Prostate gland (tissue), 2 donors: ENCODE data around the gene KCNJ11. TPM values are rescaled to one million over a fixed set of nuclear protein-coding genes. Genes with fewer than 3 reads are reported as not detected.

Experiments
- DNase-seq: peaks from one replicate; pipeline ENCODE4 v3.0.0-alpha.2; 2019; ENCODE audit warnings: low spot score
- H3K27ac ChIP-seq, 2 donors: fragments of 200-600 bp; sonication (generic); 2 replicates each; pipeline ENCODE4 v1.5.1; 2017 to 2019
- H3K27me3 ChIP-seq: fragments of 200-600 bp; sonication (generic); replicated peaks from 2 replicates; pipeline ENCODE4 v1.5.1; 2019; ENCODE audit not compliant: insufficient read depth
- H3K36me3 ChIP-seq, 2 donors: fragments of 200-600 bp; sonication (generic); 1 replicate in 1 of 2; 2 replicates in 1 of 2; pipeline versions ENCODE4 v1.5.1 to v1.8.1; 2017 to 2019
- H3K4me1 ChIP-seq: fragments of 200-600 bp; sonication (generic); replicated peaks from 2 replicates; pipeline ENCODE4 v1.5.1; 2019
- H3K4me3 ChIP-seq, 2 donors: fragments of 200-600 bp; sonication (generic); 2 replicates each; pipeline ENCODE4 v1.5.1; 2017 to 2019
- H3K9me3 ChIP-seq: fragments of 200-600 bp; sonication (generic); 2 replicates; pipeline ENCODE4 v1.5.1; 2017
- CTCF ChIP-seq, 4 experiments: fragments of 200-600 bp in 2 of 4; fragments of 450-650 bp in 2 of 4; sonication (generic) in 2 of 4; IDR thresholded peaks; 1 replicate in 3 of 4; 2 replicates in 1 of 4; pipeline ENCODE4 v1.5.1; 2016 to 2019; ENCODE audit warnings: antibody characterized with exemption in 4 of 4, mild to moderate bottlenecking in 2 of 4, moderate library complexity in 2 of 4
- POLR2A ChIP-seq: fragments of 450-650 bp; IDR thresholded peaks from one replicate; pipeline ENCODE4 v1.6.1; 2016; ENCODE audit warnings: antibody characterized with exemption, mild to moderate bottlenecking
- POLR2AphosphoS5 ChIP-seq: sonication (generic); formaldehyde crosslinking; IDR thresholded peaks from one replicate; pipeline ENCODE4 v1.6.1; 2017; ENCODE audit warnings: antibody characterized with exemption
- WGBS: methylation state at CpG from one replicate; pipeline ENCODE4 v1.1.5; 2018; 5-methylcytosine and 5-hydroxymethylcytosine counted together
- intact Hi-C: fragments of 100-400 bp; cut with DNase I; formaldehyde crosslinking; loops from one replicate; pipeline ENCODE4 v1.14.2; 2022
- total RNA-seq, 2 donors: library from RNA; depleted of rRNA; stranded (reverse); fragments of >200 nt; gene quantifications; one replicate each; pipeline ENCODE4 v1.1.0, GENCODE V29; 2016

KCNJ11 gene
- total RNA-seq, 2 donors from 2014 or later = 5.5 to 10.3 TPM

GRCh38 chr11:17406082-17406817 is 17.8 kb upstream of the KCNJ11 start:
- Histone ChIP-seq H3K27me3 (no peaks in the 10 kb centered on the region), H3K4me1 (peaks cover 6% of the 10 kb centered on the region), H3K9me3 (no peaks in the 10 kb centered on the region), H3K36me3 (no peaks in the 10 kb centered on the region), H3K27ac (peak overlapping the region; percentile 60 to 82), H3K4me3 (no peak overlapping the region)
- intact Hi-C loops = no loop called here
- no peak for DNase-seq
- TF ChIP-seq CTCF (IDR thresholded peaks at IDR 0.05) = no peak
- no peak for TF ChIP-seq POLR2A
- TF ChIP-seq POLR2AphosphoS5 = no peak
- 80% methylated on average over 8 of the region's 8 CpGs for WGBS

- peak; percentile 86 for TF ChIP-seq POLR2AphosphoS5
- peak in 1 of 4 experiments; percentile 19 for TF ChIP-seq CTCF (IDR thresholded peaks at IDR 0.05)
- no peak for TF ChIP-seq POLR2A
- peaks cover 4% of the 10 kb centered on the region for H3K4me1 ChIP-seq
- 37% methylated on average over 14 of the region's 15 CpGs for WGBS
- no peak overlapping the region for H3K4me3 ChIP-seq
- no peaks in the 10 kb centered on the region for H3K36me3 ChIP-seq
- H3K9me3 ChIP-seq = no peaks in the 10 kb centered on the region
- intact Hi-C loops = no loop called here
- DNase-seq = peak; percentile 81
- peak overlapping the region; percentile 60 to 82 for H3K27ac ChIP-seq
- H3K27me3 ChIP-seq = no peaks in the 10 kb centered on the region
Measured at GRCh38 chr11:17405232-17406005, 17.0 kb upstream of the KCNJ11 start.

- Histone ChIP-seq H3K4me1 (peaks cover 4% of the 10 kb centered on the region), H3K4me3 (no peak overlapping the region), H3K27me3 (no peaks in the 10 kb centered on the region), H3K9me3 (no peaks in the 10 kb centered on the region), H3K36me3 (no peaks in the 10 kb centered on the region), H3K27ac (peak overlapping the region in 1 of 2 donors; percentile 82)
- 91% methylated on average over 18 of the region's 18 CpGs for WGBS
- DNase-seq = no peak
- TF ChIP-seq POLR2AphosphoS5 = no peak
- TF ChIP-seq CTCF (IDR thresholded peaks at IDR 0.05) = no peak
- intact Hi-C loops = no loop called here
Measured at GRCh38 chr11:17403980-17404759, 15.7 kb upstream of the KCNJ11 start.

GRCh38 chr11:17402486-17402885 is 14.0 kb upstream of the KCNJ11 start:
- Histone ChIP-seq H3K27me3 (no peaks in the 10 kb centered on the region), H3K36me3 (no peaks in the 10 kb centered on the region), H3K27ac (no peak overlapping the region), H3K4me1 (peaks cover 4% of the 10 kb centered on the region), H3K4me3 (no peak overlapping the region), H3K9me3 (no peaks in the 10 kb centered on the region)
- WGBS = 97% methylated on average over 8 of the region's 8 CpGs
- intact Hi-C loops = no loop called here
- TF ChIP-seq POLR2AphosphoS5 (no peak), POLR2A (no peak), CTCF (IDR thresholded peaks at IDR 0.05) (no peak)
- DNase-seq = no peak
